ENCODE measurements around the gene UPF1.

The UPF1 gene

DNA sequence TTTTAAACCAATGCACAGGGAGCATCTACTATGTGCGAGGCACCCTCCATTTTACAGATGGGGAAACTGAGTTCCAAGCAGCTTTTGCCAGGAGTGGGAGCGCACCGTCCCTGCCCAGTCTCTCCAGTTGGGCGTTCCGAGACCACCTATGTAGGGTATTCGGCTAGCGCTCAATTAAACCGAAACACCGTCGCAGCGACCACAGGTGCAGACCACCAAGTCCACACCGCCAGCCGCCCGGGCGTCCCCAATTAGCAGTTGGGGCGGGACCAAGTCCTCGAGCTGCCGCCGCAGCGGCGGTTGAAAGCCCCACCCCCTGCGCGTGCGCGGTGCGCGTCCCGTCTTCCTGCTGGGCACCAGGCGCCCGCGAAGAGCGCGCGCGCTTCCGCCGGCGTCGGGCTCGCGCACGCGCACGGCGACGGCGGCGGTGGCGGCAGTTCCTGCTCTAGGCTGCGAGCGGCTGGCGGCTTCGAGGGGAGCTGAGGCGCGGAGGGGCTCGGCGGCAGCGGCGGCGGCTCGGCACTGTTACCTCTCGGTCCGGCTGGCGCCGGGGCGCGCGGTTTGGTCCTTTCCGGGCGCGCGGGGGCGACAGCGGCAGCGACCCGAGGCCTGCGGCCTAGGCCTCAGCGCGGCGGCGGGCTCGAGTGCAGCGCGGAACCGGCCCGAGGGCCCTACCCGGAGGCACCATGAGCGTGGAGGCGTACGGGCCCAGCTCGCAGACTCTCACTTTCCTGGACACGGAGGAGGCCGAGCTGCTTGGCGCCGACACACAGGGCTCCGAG lies at the start of gene UPF1:
Gene UPF1, plus strand, starts transcription at position 436 of the 782 bp plus-strand sequence. Its CDS starts 251 bp downstream, at position 687.
- DNase-seq: peak; percentile 53

DNA sequence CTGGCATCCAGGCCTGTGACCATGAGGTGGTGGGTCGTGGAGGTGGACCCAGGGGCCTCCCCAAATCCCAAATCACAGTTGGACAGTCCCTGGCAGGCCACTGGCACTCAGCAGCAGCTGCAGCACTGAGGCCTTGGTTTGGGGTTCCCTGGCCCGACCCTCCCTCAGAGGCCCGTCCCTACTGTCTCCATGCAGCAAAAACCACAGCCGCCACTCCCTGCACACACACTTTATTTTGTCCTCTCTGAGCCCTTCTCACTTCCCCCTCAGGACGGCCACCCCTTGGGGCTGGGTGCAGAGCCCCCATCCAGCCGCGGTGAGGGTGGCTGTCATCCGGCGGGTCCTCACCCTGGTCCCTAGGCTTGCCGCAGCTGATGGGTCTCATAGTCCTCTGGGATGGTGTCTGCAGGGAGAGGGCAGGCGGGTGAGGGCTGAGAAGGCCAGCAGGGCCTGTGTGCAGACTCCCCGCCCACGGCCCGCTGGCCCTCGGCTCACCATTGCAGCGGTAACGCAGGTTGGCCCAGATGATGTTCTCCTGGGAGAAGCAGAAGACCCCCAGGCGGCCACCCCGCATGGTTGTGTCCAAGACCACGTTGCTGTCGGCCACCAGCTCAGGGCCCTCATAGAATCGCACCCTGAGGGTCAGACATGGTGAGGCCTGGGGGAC lies 49.1 kb upstream of the UPF1 start:
- DNase-seq: no peak

DNA sequence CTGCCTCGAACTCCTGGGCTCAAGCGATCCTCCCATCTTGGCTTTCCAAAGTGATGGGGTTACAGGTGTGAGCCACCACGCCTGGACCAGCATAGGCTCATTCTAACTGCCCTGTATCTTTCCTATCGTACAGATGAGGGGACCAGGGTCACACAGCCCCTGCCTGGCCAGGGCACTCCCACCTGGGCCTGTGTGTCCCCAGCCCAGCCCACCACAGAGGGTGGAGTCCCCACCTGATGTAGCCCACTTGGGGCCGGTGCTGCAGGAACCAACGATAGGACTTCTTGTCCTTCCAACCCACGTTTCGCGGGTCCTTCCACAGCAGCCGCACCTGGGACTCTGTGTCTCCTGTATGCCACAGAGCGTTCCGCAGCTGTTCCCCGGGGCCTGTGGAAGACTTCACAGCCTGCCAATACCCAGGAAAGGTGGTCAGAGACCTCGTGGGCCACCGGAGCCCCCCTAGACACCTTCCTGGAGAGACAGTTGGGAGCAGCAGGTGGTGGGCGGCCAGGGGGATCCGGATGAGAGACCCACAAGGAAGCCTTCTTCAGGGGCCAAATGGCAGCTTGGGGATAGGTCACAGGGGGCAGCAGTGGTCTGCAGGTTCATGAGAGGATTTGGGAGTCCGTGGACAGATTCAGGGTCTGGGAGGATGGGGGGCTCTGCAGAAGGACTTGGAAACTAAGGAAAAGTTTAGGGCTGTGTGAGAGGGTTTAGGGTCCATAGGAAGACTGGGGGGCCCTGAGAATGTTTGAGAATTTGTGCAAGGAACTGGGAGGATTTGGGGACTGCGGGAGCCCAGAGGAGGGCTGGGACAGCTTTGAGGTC lies 47.6 kb upstream of the UPF1 start:
- no peak for DNase-seq

DNA sequence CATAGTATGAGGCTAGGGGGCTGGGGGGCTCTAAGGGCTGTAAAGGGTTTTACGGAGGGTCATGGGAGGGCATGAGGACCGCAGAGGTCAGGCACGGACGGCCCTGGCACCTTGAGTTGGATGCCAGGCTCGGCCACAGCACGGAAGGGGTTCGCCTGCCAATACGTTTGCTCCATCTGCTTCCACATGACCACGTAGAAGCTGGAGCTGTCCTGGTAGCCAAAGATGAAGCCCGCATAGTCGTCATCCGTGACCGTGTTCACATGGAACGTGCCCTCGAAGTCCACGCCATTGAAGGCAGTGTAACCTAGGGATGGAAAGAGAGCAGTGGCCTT lies 47.0 kb upstream of the UPF1 start:
- DNase-seq: no peak

DNA sequence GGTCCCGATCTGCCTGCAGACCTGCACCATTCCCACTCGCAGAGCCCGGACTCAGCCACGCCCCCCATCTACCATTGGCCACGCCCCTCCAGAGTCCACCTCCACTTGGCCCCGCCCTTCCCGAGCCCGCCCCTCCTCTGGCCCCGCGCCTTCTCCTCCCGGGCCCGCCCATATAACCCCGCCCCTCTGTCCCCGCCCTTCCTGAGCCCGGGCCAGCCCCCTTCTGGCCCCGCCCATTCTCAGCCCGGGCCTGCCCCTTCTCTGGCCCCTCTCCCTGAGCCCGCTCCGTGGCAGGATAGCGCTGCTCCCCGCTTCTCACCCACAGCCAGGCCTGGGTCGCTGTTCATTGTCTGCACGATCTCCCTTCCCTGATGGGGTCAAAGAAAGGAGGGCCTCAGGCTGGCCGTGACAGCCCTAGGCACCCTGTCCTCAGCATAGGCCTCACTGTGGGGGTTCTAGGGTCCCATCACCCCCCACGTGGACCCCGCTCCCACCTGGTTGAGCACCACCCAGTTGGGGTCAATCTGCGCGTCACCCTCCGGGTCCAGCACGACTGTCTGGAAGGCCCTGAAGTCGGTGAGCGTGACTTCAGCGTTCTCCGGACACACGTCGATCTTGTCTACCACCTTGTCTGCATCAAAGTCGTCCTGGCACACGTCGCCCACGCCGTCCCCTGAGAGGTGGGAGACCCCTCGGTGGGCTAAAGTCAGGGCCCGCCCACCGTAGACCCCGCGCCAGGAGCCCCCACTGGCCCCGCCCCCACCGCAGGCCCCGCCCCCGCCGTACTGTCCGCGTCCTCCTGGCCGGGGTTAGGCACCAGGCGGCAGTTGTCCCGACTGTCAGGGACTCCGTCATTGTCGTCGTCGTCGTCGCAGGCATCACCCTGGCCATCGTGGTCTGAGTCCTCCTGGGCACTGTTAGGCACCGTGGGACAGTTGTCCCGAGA lies 46.3 kb upstream of the UPF1 start:
- peak; percentile 29 for DNase-seq

DNA sequence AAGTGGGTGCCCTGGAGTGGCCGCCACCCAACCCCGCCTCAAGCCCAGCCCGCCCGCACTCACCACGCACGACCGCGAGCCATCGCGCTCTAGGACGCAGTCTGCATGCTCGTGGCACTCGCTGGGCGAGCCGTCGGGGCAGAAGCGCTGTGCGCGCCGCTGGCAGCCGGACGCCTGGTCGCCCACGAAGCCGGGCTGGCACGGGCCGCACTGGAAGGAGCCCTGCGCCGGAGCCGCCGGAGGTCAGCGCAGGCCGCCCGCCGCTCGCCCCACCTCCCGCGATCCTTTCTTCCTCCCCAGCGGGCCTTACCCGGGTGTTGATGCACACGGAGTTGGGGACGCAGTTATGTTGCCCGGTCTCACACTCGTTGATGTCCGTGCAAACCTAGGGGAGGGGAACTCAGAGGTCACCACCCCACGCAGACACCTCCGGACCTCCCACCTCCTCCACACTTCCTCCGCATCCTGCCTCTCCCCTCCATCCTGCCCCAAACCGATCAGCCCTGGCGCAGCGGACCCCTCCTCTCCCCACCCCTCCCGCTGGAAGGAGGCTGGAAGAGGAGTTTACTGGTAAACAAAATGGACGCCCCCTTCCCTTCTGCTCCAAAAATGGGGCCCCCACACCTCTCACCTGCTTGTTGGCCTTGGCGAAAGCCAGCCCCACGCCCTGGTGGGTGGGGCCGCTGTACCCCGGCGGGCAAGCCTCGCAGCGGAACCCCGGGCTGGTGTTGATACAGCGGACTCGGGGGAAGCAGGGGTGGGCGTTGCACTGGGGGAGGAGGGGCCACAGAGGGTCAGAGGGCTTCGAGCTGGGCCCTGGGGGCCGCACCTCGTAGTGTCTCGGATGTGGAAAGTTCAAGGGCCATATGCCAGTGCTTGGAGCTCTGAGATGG lies 43.0 kb upstream of the UPF1 start:
- DNase-seq: no peak

DNA sequence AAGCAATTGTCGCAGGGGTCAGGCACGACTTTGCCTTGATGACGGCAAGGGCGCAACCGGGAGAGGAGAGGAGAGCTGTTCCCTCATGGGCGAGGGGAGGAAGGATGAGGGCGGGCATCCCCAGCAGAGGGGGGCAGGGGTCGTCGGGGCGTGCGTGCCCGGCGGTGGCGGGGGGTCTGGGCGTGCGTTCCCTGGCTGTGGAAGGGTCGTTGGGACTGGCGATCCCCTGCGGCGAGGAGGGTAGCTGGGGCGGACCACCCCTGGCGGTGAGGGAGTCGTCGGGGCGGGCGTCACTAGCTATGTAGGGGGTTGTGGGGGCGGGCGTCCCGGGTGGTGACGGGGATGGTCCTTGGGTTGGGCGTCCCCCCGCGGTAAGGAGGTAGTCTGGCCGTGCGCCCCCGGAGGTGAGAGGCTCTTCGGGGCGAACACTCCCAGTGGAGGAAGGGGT lies 42.3 kb upstream of the UPF1 start:
- no peak for DNase-seq

DNA sequence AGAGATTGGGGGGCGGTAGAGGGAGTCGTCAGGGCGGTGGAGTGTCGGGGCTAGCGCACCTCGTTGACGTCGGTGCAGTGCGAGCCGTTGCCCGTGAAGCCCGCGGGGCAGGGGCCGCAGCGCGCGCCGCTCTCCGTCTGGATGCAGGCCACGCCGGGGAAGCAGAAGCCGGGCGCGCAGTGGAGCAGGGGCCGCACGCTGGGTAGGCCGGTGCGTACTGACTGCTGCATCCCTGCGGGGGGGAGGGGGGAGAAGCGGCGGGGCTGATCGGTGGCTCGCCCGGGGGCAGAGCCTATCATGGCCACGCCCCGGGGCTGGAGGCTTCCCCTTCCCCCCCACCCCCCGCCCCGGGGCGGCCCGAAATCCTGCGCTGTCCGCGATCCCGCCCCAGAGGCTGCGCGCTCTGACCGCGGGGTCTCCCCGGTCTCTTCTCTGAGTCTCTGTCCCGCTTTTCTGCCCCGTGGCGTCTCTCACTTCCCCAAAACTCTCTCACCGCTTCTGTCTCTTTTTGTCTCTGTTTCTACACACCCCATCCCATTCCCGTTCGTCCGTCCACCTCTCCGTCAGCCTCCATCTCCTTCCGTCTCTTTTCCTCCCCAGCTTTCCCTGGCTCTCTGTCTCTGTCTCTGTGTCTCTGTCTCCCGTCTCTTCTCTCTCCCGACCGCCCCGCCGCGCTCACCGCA lies 41.7 kb upstream of the UPF1 start:
- no peak for DNase-seq

DNA sequence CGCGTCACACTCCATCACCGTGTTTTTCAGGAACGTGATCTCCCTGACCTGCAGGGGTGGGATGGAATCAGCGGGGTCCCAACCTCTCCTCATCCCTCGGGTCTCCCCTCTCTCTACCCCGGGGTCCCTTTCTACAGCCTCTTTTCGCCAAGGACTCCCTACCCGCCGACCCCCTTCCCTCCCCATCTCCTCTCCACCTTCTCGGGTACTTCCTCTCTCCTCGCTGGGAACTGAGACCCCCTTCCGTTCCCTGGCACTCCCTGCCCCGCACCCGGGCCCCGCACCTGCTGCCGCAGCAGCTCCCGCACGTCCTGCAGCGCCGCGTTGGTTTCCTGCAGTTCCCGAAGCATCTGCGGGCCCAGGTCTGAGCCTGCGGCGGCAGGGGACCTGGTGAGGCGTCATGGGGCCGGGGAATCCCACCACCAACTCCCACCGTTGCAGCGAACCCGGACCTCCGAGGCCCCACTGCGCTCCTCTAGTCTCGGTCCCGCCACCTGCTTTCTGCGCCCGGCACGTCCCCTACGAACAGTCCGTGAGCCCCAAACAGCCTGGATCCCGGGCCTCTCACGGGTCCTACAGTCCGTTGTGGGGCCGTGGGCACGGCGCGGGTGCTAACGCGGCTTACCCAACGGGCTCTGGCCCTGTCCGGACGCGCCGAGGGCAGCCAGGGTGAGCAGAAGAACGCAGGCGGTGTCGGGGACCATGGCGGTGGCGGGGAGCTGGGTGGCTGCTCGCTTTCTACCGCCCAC lies 41.0 kb upstream of the UPF1 start, which contains the start of gene COMP:
Gene COMP, minus strand, starts transcription at position 740 of the 749 bp plus-strand sequence. Its CDS starts 36 bp downstream, at position 704.
- DNase-seq: no peak

DNA sequence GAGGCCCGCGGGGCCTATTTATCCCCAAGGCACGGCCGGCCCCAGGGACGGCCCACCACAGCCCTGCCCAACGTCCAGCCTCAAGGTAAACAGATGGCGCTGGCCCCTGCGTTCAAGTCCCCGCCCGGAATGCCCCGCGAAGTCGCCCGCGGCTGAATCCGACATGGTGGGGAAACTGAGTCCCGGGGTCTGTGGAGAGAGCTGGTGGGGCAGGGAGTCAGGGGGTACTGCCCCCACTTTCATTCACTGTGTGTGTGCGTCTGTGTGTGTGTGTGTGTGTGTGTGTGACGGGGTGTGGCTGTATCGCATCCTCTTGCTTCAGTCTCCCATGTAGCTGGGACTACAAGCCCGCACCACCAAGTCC lies 40.5 kb upstream of the UPF1 start:
- no peak for DNase-seq

DNA sequence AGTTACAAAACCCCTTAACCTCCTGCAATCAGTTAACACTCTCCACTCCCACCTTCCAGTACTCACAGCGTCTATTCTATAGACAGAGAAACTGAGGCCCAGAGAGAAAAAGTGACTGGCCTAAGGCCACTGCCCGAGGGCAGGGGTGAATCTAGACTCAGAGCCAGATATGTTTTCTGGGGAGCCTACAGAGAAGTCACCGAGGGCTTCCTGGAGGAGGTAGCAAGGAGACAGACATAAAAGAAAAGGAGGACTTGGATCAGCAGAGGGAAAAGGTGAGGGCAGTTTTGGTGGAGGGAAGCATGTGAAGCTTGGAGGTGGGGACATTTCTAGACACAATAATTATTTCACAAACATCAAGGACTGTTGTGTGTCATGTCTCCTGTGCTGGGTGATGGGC lies 39.1 kb upstream of the UPF1 start:
- DNase-seq: no peak

DNA sequence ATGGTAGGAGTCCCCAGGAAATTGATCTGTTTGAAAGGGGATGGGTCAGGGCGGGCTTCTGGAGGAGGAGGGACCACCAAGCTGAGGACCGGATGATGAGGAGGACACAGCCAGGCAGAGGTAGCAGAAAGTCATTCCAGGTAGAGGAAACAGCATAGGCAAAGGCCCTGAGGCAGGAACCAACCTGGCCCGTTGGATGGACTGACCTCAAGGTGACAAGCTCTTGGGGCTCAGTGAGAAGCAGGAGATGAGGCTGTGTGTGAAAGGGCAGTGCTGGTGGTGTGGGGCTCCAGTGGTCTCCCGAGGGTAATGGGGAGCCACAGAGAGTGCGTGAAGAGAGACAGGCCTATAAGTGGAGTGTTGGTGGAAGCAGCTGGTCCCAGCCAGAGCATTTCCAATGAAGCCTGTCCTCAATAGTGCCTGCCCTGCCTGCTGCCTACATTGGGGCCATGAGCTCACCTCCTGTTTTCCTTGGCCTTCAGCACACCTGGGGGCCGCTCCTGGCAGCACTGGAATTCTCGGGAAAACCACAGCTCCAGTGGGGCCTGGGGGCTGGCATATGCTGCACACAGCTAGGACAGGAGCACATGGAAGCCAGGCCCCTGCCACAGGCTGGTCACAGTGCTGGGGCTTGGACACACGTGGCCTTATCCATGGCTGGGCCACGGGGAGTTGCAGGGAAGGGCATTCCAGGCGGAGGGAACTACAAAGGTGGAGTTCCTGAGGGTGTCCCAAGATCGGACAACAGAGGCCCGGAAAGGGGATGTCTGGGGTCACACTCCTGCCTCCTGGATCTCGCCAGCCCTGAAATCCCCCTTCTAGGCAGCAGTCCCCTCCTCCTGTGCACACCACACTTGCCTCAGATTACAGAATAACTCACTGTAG lies 38.4 kb upstream of the UPF1 start:
- no peak for DNase-seq

DNA sequence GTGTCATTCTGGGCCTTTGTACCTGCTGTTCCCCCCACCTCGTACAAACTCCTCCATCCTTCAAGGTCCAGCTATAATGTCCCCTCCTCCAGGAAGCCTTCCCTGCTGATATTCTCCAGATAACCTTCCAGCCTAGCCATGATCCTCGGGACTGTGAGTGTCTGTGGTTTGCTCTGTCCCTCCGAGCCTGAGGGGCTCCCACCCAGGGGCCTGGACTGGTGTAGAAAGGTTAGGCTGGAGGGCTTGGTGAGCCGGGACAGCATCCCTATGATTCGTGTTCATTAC lies 37.8 kb upstream of the UPF1 start:
- DNase-seq: no peak

DNA sequence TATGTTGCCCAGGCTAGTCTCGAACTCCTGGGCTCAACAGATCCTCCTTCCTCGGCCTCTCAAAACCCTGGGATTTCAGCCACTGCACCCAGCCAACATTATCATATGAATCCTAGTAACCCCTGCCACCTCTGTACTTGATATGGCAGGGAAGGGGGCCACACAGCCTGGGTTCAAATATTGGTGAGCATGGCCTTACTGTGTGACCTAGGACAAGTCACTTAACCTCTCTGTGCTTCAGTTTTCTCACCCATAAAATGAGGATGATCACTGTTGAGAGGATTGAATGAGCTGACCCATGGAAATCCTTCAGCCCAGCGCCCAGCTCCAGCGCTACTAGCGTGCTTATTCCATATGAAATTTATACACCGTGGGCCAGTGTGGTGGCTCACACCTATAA lies 37.1 kb upstream of the UPF1 start:
- no peak for DNase-seq

DNA sequence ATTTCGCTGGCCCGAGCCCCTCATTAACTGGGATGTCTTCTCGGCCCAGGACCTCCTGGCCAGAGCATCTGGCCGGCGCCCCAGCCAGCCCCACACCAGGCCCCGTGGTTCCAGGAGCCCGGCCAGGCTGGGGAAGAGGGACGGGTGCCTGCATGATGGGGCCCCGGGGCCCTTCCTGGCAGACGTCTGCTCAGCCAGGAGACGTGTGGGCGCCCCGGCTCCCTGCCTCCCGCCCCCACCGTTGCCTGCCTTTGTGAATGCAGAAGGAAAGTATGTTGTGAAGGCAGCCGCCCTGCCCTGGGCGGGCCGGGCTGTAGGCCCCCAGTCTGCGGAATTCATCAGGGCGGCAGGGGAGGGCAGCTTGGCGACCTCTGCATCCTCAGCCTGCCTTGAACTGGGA lies 36.2 kb upstream of the UPF1 start:
- no peak for DNase-seq

DNA sequence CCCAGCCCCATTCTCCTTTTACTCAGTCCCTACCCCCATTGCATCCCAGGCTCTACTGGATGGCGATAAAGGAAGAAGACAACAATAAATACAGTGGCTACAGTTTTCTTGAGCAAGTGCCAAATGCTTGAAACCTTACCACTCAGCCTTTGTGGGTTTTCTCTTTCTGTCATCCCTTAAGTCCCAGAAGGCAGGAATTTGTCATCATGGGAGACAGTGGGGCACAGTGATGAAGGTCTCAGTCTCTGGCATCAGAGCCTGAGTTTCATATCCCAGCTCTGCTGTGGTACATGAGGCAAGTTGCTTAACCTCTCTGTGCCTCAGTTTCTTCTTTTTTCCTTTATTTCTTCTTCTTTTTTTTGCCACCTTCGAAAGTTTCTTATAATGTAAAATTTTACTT lies 35.5 kb upstream of the UPF1 start:
- DNase-seq: no peak

DNA sequence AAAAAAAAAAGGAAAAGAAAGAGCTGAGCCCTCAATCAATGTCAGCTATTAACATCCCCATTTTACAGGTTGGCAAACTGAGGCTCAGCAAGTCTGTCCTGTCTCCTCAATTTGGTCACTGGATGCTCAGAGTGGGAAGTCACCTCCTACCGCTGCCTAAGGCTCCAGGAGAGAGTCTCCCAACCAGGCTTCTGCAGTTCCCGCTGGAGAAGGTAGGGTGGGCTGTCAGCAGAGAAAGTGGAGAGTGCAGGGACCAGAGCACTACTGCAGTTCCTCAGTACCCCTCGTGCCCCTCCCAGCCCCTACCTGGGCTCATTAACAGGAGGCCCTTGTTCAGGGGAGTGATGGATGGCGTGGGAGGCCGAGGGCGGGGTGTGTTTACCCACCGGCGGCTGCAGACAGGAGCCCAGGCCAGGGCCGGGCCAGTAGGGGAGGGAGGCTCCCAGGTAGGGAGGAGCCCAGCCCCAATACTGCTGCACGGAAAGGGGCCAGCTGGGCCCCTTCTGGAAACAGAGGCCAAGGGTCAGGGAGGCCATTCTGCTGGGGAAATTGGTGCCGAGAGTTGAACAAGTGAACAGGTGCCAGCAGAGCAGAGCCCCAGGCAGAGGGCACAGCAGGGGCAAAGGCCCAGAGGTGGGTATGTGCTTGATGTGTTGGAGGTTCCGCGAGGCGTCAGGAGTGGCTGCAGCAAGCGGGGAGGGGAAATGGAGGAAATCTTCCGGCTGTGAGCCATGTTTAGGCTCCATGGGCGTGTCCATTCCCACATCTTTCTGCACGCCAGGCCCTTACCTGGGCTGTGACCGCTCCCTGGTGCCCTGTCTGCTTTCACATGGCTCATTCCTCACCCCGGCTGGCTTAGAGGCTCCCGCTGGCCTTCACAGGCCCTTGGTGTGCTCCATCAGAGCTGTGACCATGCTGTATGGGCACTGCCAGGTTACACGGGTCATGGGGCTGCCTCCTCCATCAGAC lies 33.1 kb upstream of the UPF1 start:
- no peak for DNase-seq

DNA sequence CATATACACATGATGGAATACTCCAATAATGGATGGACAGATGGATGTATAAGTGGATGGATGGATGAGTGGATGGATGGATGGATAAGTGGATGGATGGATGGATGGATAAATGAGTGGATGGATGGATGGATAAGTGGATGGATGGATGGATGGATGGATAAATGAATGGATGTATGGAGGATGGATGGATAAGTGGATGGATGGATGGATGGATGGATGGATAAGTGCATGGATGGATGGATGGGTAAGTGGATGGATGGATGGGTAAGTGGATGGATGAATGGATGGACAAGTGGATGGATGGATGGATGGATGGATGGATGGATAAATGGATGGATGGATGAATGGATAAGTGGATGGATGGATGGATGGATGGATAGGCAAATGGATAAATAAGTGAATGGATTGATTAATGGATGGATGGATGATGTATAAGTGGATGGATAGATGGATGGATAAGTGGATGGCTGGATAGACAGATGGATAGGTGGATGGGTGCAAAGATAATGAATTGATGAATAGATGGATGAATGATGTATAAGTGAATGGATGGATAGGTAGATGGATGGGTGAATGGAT lies 32.3 kb upstream of the UPF1 start:
- no peak for DNase-seq
